Mesenchymal stem cell (in vitro differentiated cells and primary cell): ENCODE measurements around the gene NRXN3.

Experiments used
- DNase-seq: peaks from one replicate; pipeline ENCODE4 v3.0.0-alpha.2; 2013
- H2AFZ ChIP-seq: one replicate; pipeline ENCODE4 v1.6.1; 2013; ENCODE audit warnings: low read depth, mild to moderate bottlenecking, control low read depth, inconsistent platforms, low read length, moderate library complexity
- H2AK5ac ChIP-seq: 2 replicates; pipeline ENCODE4 v1.6.1; 2013; ENCODE audit warnings: low read length, moderate library complexity, mild to moderate bottlenecking, inconsistent platforms; ENCODE audit not compliant: severe bottlenecking
- H2BK120ac ChIP-seq: one replicate; pipeline ENCODE4 v1.6.1; 2013; ENCODE audit warnings: low read depth, mild to moderate bottlenecking, inconsistent platforms, low read length, moderate library complexity
- H2BK12ac ChIP-seq, 2 experiments: one replicate each; pipeline ENCODE4 v1.6.1; 2013; ENCODE audit warnings: inconsistent platforms in 2 of 2, low read length in 2 of 2, mild to moderate bottlenecking in 2 of 2, moderate library complexity in 2 of 2, control low read depth in 1 of 2
- H2BK15ac ChIP-seq: one replicate; pipeline ENCODE4 v1.6.1; 2013; ENCODE audit warnings: mild to moderate bottlenecking, low read depth, inconsistent platforms; ENCODE audit not compliant: poor library complexity, severe bottlenecking
- H2BK5ac ChIP-seq: 2 replicates; pipeline ENCODE4 v1.6.1; 2013; ENCODE audit warnings: low read depth, mild to moderate bottlenecking, low read length, control low read depth, inconsistent platforms; ENCODE audit not compliant: poor library complexity, severe bottlenecking
- H3K14ac ChIP-seq, 2 experiments: one replicate each; pipeline ENCODE4 v1.6.1; 2013; ENCODE audit warnings: inconsistent platforms in 2 of 2, low read length in 2 of 2, control low read depth in 1 of 2, mild to moderate bottlenecking in 1 of 2, moderate library complexity in 1 of 2
- H3K18ac ChIP-seq, 2 experiments: one replicate each; pipeline ENCODE4 v1.6.1; 2013; ENCODE audit warnings: inconsistent platforms in 2 of 2, low read length in 2 of 2, control low read depth in 1 of 2, low read depth in 1 of 2, mild to moderate bottlenecking in 1 of 2
- H3K23ac ChIP-seq, 2 experiments: one replicate each; pipeline ENCODE4 v1.6.1; 2013; ENCODE audit warnings: inconsistent platforms in 2 of 2, low read length in 2 of 2, mild to moderate bottlenecking in 2 of 2, moderate library complexity in 2 of 2, control low read depth in 1 of 2
- H3K27ac ChIP-seq: 2 replicates; pipeline ENCODE4 v1.5.1; 2013; ENCODE audit warnings: mild to moderate bottlenecking, moderate library complexity, low read length, control low read depth, inconsistent platforms; ENCODE audit not compliant: poor library complexity, severe bottlenecking
- H3K27me3 ChIP-seq, 2 experiments: 2 replicates each; pipeline versions ENCODE4 v1.6.1 to v1.7.0; 2013; ENCODE audit warnings: low read length in 2 of 2, mild to moderate bottlenecking in 2 of 2, moderate library complexity in 2 of 2, control low read depth in 1 of 2, inconsistent platforms in 1 of 2; ENCODE audit not compliant: control insufficient read depth in 1 of 2, insufficient read depth in 1 of 2
- H3K36me3 ChIP-seq, 2 experiments: 2 replicates each; pipeline versions ENCODE4 v1.6.1 to v1.7.0; 2013; ENCODE audit warnings: low read length in 2 of 2, control low read depth in 1 of 2, inconsistent platforms in 1 of 2, low read depth in 1 of 2, mild to moderate bottlenecking in 1 of 2; ENCODE audit not compliant: insufficient read depth in 2 of 2, control insufficient read depth in 1 of 2
- H3K4ac ChIP-seq, 2 experiments: one replicate each; pipeline ENCODE4 v1.6.1; 2013; ENCODE audit warnings: inconsistent platforms in 2 of 2, low read length in 2 of 2, mild to moderate bottlenecking in 2 of 2, moderate library complexity in 2 of 2, control low read depth in 1 of 2, low read depth in 1 of 2
- H3K4me1 ChIP-seq: 2 replicates; pipeline ENCODE4 v1.6.1; 2013; ENCODE audit warnings: low read depth, low read length, control low read depth; ENCODE audit not compliant: control insufficient read depth, insufficient read depth
- H3K4me2 ChIP-seq: 2 replicates; pipeline ENCODE4 v1.6.1; 2013; ENCODE audit warnings: low read length, mild to moderate bottlenecking, inconsistent platforms; ENCODE audit not compliant: poor library complexity, severe bottlenecking
- H3K4me3 ChIP-seq, 2 experiments: 2 replicates each; pipeline versions ENCODE4 v1.5.1 to v1.7.0; 2013; ENCODE audit warnings: low read length in 2 of 2, mild to moderate bottlenecking in 2 of 2, control low read depth in 1 of 2, low read depth in 1 of 2; ENCODE audit not compliant: insufficient read depth in 1 of 2
- H3K79me1 ChIP-seq: replicated peaks from 2 replicates; pipeline ENCODE4 v1.6.1; 2013; ENCODE audit warnings: mild to moderate bottlenecking, control low read depth, low read length, inconsistent platforms; ENCODE audit not compliant: poor library complexity, severe bottlenecking
- H3K9ac ChIP-seq: 2 replicates; pipeline ENCODE4 v1.7.0; 2013; ENCODE audit warnings: mild to moderate bottlenecking, low read length, moderate library complexity
- H3K9me3 ChIP-seq: 2 replicates; pipeline ENCODE4 v1.7.0; 2013; ENCODE audit warnings: mild to moderate bottlenecking, low read length; ENCODE audit not compliant: control insufficient read depth
- H4K8ac ChIP-seq: one replicate; pipeline ENCODE4 v1.6.1; 2013; ENCODE audit warnings: inconsistent platforms, mild to moderate bottlenecking, low read length, moderate library complexity
- H4K91ac ChIP-seq: one replicate; pipeline ENCODE4 v1.6.1; 2013; ENCODE audit warnings: mild to moderate bottlenecking, low read length, inconsistent platforms
- WGBS: methylation state at CpG from one replicate; pipeline ENCODE4 v1.1.7; 2013; ENCODE audit warnings: mixed read lengths; 5-methylcytosine and 5-hydroxymethylcytosine counted together

NRXN3 gene

DNA sequence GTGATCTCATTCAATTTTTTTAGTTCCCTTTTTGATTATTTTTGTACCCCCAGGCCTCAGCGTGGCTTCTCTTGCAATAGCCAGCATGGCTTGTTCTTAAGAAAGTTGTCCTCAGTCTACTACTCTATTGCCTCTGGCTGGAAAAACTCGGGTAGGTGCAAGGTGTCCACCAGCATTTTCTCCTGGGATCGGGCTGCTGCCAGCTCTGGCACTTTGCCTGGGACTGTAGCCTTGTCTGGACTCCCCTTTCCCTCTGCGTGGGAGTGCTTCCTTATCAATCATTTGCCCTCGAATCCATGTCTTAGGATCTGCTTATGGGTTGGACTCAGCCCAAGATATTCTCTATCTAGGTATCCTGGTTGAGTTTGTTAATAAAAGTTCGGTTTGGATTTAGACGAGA lies 1267.8 kb downstream of the NRXN3 start:
- no peak overlapping the region for H3K4ac ChIP-seq
- H2BK12ac ChIP-seq = no peak overlapping the region
- no peak overlapping the region for H4K8ac ChIP-seq
- no peak overlapping the region for H3K4me3 ChIP-seq
- H3K9ac ChIP-seq = no peak overlapping the region
- H3K27me3 ChIP-seq = peaks cover 0 to 2% of the 10 kb centered on the region in 2 experiments
- no peak overlapping the region for H3K23ac ChIP-seq
- no peaks in the 10 kb centered on the region for H3K9me3 ChIP-seq
- H2BK15ac ChIP-seq = no peak overlapping the region
- no peak overlapping the region for H4K91ac ChIP-seq
- H3K18ac ChIP-seq = no peak overlapping the region
- H3K27ac ChIP-seq = no peak overlapping the region
- H3K4me2 ChIP-seq = no peak overlapping the region
- no peak overlapping the region for H3K14ac ChIP-seq
- WGBS = 86% methylated on average over 7 of the region's 7 CpGs
- no peak overlapping the region for H2AK5ac ChIP-seq
- no peak overlapping the region for H2BK5ac ChIP-seq
- no peaks in the 10 kb centered on the region for H3K79me1 ChIP-seq
- H2AFZ ChIP-seq = no peak overlapping the region
- no peak overlapping the region for H2BK120ac ChIP-seq
- H3K36me3 ChIP-seq = no peaks in the 10 kb centered on the region
- H3K4me1 ChIP-seq = no peaks in the 10 kb centered on the region
- no peak for DNase-seq

DNA sequence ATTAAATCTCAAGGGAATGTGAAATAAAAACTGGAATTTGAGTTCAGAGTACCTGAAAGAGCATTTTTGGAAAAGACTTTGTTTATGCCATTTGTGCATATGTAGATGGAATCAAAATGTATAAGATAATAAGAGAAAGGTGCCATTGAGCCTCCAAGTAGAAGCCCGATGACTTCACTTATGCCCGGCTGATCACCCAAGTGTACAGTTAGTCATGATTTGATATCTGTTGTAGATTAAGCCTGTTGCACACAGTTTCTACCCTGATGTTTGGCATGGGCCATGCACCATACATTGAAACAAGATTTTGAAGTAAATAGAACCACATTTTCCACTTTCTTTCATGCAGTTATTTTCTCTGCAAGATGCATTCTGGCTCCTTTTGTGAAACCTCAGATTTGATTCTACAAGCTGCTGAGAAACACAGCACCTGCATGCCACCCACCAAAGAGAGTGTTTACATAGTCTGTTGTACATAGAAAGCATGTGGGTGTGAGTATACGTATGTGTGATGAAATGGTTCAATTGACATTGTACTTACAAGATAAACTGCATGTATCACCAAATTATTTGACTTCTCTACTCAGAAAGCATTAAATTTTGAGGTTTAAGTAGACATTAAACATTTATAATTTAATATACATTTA lies 1268.6 kb downstream of the NRXN3 start:
- no peak overlapping the region for H4K91ac ChIP-seq
- H3K18ac ChIP-seq = no peak overlapping the region
- H3K9me3 ChIP-seq = no peaks in the 10 kb centered on the region
- H3K4ac ChIP-seq = no peak overlapping the region
- no peak overlapping the region for H3K23ac ChIP-seq
- H2BK15ac ChIP-seq = no peak overlapping the region
- no peaks in the 10 kb centered on the region for H3K4me1 ChIP-seq
- no peak overlapping the region for H2AK5ac ChIP-seq
- H2BK5ac ChIP-seq = no peak overlapping the region
- H2AFZ ChIP-seq = no peak overlapping the region
- DNase-seq = no peak
- no peak overlapping the region for H4K8ac ChIP-seq
- H3K9ac ChIP-seq = no peak overlapping the region
- no peaks in the 10 kb centered on the region for H3K36me3 ChIP-seq
- no peak overlapping the region for H2BK120ac ChIP-seq
- no peak overlapping the region for H2BK12ac ChIP-seq
- no peak overlapping the region for H3K4me3 ChIP-seq
- H3K14ac ChIP-seq = no peak overlapping the region
- H3K27ac ChIP-seq = no peak overlapping the region
- H3K27me3 ChIP-seq = peaks cover 0 to 2% of the 10 kb centered on the region in 2 experiments
- WGBS = 100% methylated on average over 2 of the region's 3 CpGs
- H3K79me1 ChIP-seq = no peaks in the 10 kb centered on the region
- no peak overlapping the region for H3K4me2 ChIP-seq

- Histone ChIP-seq H3K27ac (no peak overlapping the region), H3K9me3 (no peaks in the 10 kb centered on the region), H3K4me2 (no peak overlapping the region), H2AFZ (no peak overlapping the region), H2BK120ac (no peak overlapping the region), H3K79me1 (no peaks in the 10 kb centered on the region), H2AK5ac (no peak overlapping the region), H3K14ac (no peak overlapping the region), H3K36me3 (no peaks in the 10 kb centered on the region), H2BK12ac (no peak overlapping the region), H4K8ac (no peak overlapping the region), H2BK5ac (no peak overlapping the region), H3K9ac (no peak overlapping the region), H3K4ac (no peak overlapping the region), H2BK15ac (no peak overlapping the region), H3K23ac (no peak overlapping the region), H4K91ac (no peak overlapping the region), H3K18ac (no peak overlapping the region), H3K4me3 (no peak overlapping the region), H3K27me3 (peaks cover 0 to 2% of the 10 kb centered on the region in 2 experiments), H3K4me1 (no peaks in the 10 kb centered on the region)
- 88% methylated on average over 5 of the region's 5 CpGs for WGBS
- no peak for DNase-seq
Observed at GRCh38 chr14:79442786-79443185, 1272.6 kb downstream of the NRXN3 start.

GRCh38 chr14:79443602-79444001 lies 1273.4 kb downstream of the NRXN3 start:
- DNase-seq = peak; percentile 37

More at GRCh38 chr14:79443602-79444001, 1273.4 kb downstream of the NRXN3 start:
- H3K18ac ChIP-seq = no peak overlapping the region
- H2BK5ac ChIP-seq = no peak overlapping the region
- no peaks in the 10 kb centered on the region for H3K9me3 ChIP-seq
- H2BK120ac ChIP-seq = no peak overlapping the region
- no peaks in the 10 kb centered on the region for H3K27me3 ChIP-seq
- no peak overlapping the region for H3K23ac ChIP-seq
- no peak overlapping the region for H2AK5ac ChIP-seq
- no peak overlapping the region for H3K4me3 ChIP-seq
- H2BK15ac ChIP-seq = no peak overlapping the region
- H3K14ac ChIP-seq = no peak overlapping the region
- no peak overlapping the region for H4K91ac ChIP-seq
- no peaks in the 10 kb centered on the region for H3K36me3 ChIP-seq
- H2BK12ac ChIP-seq = no peak overlapping the region
- no peak overlapping the region for H3K9ac ChIP-seq
- H3K4ac ChIP-seq = no peak overlapping the region
- no peak overlapping the region for H4K8ac ChIP-seq
- no peaks in the 10 kb centered on the region for H3K79me1 ChIP-seq
- no peak overlapping the region for H2AFZ ChIP-seq
- no peak overlapping the region for H3K27ac ChIP-seq
- H3K4me2 ChIP-seq = no peak overlapping the region
- no peaks in the 10 kb centered on the region for H3K4me1 ChIP-seq
